Measurements from ENCODE around the gene AP2A1. TPM values are rescaled to one million over a fixed set of nuclear protein-coding genes. Genes with fewer than 3 reads are reported as not detected.
A peak's percentile ranks its signal among the peaks of the same experiment; 100 is the strongest.

Gene AP2A1
- total and polyA plus RNA-seq, 2 of the 13 experiments (the other 11 are each of a cell fraction or from before 2014, with no cell fraction given) = 22.7 to 39.7 TPM

DNA sequence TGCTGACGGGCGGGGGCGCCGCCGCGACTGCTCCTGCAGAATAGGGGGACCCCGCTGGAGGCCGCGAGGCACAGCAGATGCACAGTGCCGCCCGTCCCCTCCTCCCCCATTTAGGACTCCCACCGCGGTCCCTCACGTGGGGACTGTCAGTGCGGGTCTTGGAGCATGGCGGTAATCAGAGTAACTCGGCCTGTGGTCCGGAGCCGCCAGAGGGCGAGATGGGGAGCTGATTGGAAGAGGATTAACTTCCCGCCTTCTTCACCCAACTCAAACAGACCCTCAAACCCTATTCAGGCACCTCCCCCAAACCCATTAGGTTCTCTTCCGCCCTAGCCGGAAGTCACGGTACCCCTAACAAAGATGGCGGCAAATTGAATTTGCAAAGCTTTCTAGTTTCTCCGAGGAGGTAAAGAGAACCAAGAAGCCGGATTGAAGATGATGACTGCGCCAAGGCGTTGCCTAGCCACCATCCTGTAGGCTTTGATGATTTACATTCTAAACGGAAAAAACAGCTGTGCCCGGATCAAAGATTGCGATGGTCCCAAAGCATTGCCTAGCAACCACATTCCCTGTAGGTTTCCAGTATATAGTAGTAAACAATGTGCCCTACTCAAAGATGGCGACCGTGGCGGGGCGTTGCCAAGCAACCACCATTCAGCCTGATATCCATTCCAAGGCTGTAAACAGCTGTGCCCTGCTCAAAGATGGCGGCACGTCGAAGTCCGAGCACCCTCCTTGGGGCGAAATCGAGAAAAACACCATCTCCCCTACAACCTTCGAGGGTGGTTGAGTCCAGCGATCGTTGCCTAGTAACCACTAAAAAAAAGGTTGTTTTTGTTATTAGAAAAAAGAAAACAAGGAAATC is 46.4 kb downstream of the AP2A1 start, which contains the start of gene FUZ (continued):
- TF ChIP-seq, protein P1, sequence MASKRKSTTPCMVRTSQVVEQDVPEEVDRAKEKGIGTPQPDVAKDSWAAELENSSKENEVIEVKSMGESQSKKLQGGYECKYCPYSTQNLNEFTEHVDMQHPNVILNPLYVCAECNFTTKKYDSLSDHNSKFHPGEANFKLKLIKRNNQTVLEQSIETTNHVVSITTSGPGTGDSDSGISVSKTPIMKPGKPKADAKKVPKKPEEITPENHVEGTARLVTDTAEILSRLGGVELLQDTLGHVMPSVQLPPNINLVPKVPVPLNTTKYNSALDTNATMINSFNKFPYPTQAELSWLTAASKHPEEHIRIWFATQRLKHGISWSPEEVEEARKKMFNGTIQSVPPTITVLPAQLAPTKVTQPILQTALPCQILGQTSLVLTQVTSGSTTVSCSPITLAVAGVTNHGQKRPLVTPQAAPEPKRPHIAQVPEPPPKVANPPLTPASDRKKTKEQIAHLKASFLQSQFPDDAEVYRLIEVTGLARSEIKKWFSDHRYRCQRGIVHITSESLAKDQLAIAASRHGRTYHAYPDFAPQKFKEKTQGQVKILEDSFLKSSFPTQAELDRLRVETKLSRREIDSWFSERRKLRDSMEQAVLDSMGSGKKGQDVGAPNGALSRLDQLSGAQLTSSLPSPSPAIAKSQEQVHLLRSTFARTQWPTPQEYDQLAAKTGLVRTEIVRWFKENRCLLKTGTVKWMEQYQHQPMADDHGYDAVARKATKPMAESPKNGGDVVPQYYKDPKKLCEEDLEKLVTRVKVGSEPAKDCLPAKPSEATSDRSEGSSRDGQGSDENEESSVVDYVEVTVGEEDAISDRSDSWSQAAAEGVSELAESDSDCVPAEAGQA (IDR thresholded peaks at IDR 0.05; ENCODE audit: low read depth) = 0 out of 2 replicates have a peak, but pooled peaks have one; percentile 54
- TF ChIP-seq, protein P1 (CRISPR knock-in tag; IDR thresholded peaks at IDR 0.05; ENCODE audit: borderline replicate concordance) = no peak
- TF ChIP-seq YY1 (IDR thresholded peaks at IDR 0.05; ENCODE audit: insufficient read depth, insufficient replicate concordance, low read depth, low read length) (peak; percentile 92), U2AF2 (IDR thresholded peaks at IDR 0.05; ENCODE audit: low read depth, low read length) (no peak), RFX1 (IDR thresholded peaks at IDR 0.05) (peak; percentile 54), HOXA3 (CRISPR knock-in tag; IDR thresholded peaks at IDR 0.05) (peak; percentile 51; the same call in 1 of the 2 replicates), KLF6 (CRISPR knock-in tag; IDR thresholded peaks at IDR 0.05) (no peak)
